SU-DHL-6 (cell line): ENCODE results near the gene FRAT2.

Experiments used
- EZH2phosphoT487 ChIP-seq: fragments of 200-600 bp; sonication (generic), shearing (Covaris generic); conservative IDR thresholded peaks from 2 replicates; pipeline ENCODE4 v1.6.1; 2018; ENCODE audit warnings: mild to moderate bottlenecking, antibody characterized with exemption, low read length, moderate library complexity, mixed read lengths
- TF ChIP-seq, protein P1 (sequence below): fragments of 200-600 bp; sonication (generic); IDR thresholded peaks from one replicate; pipeline ENCODE4 v1.5.1; 2017; ENCODE audit warnings: antibody characterized with exemption, mild to moderate bottlenecking, low read length, moderate library complexity; ENCODE audit not compliant: insufficient read depth, poor library complexity, severe bottlenecking

DNA sequence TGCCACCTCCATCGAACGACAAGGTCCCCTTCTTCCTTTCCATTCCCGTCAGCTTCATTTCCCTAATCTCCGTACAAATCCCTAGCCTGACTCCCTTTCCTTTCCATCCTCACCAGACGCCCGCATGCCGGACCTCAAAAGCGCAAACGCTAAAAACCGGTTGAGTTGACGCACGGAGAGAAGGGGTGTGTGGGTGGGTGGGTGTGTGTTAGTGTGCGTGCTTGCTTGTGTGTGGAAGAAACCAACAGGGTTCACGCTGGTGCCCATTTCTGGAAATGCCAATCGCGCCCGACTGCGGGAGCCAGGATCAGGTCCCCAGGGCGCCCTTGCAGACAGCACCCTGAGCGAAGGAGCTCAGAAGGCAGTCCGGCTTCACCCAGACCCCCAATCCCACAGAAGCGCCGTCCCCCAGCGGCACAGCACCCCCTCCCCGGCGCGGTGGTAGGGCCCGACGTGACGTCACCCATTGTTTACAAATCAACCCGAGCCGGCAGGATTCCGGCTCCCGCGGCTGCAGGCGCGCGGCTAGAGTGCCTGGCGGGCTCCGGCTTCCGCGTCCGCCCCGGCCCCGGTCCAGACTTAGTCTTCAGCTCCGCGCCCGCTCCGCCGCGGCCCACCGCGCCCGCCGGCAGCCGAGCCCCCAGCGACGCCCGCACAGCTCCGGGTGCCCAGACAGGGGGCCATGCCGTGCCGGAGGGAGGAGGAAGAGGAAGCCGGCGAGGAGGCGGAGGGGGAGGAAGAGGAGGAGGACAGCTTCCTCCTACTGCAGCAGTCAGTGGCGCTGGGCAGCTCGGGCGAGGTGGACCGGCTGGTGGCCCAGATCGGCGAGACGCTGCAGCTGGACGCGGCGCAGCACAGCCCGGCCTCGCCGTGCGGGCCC lies 15.5 kb downstream of the FRAT2 start, which contains the start of gene FRAT1:
- TF ChIP-seq, protein P1, sequence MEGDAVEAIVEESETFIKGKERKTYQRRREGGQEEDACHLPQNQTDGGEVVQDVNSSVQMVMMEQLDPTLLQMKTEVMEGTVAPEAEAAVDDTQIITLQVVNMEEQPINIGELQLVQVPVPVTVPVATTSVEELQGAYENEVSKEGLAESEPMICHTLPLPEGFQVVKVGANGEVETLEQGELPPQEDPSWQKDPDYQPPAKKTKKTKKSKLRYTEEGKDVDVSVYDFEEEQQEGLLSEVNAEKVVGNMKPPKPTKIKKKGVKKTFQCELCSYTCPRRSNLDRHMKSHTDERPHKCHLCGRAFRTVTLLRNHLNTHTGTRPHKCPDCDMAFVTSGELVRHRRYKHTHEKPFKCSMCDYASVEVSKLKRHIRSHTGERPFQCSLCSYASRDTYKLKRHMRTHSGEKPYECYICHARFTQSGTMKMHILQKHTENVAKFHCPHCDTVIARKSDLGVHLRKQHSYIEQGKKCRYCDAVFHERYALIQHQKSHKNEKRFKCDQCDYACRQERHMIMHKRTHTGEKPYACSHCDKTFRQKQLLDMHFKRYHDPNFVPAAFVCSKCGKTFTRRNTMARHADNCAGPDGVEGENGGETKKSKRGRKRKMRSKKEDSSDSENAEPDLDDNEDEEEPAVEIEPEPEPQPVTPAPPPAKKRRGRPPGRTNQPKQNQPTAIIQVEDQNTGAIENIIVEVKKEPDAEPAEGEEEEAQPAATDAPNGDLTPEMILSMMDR = no peak
- no peak for TF ChIP-seq EZH2phosphoT487
